ENCODE data around the gene DHCR7.

Gene DHCR7

DNA sequence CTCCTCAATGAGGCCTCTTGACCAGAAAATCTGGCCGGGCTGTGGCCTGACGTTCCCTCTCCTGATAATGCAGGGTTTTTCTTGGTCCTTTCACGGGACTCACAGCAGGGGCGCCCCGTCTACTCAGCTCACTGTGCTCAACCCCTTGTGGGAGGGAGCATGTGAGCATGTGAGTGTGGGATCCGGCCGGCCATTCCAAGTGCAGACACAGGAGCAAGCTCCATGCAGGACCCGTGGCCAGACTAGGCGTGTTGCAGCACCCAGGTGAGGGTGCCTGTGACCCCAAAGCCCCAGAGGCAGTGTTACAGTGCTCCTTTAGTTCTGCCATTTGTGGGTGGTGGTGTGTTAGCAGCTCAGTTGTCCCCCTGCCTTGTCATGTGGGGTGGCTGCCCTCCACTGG is 18.0 kb downstream of the DHCR7 start:
- Histone ChIP-seq H3K36me3 (ENCODE audit: control insufficient read depth, low read length) (peaks cover 14% of the 10 kb centered on the region), H3F3A (ENCODE audit: control insufficient read depth, insufficient read depth) (no peaks in the 10 kb centered on the region), H3K9me2 (replicated peaks; ENCODE audit: control insufficient read depth, low read length) (no peaks in the 10 kb centered on the region), H3K4me2 (ENCODE audit: low read length) (no peak overlapping the region), H4K20me1 (ENCODE audit: control insufficient read depth, insufficient read depth, low read depth, low read length) (0 out of 2 replicates have a peak, but pooled peaks cover 4% of the 10 kb centered on the region), H3K27ac (ENCODE audit: low read depth, low read length) (no peak overlapping the region), H3K79me2 (ENCODE audit: control insufficient read depth, low read length) (no peaks in the 10 kb centered on the region), H3K4me1 (ENCODE audit: control insufficient read depth, low read length) (peaks cover 14% of the 10 kb centered on the region), H3K27me3 (ENCODE audit: control insufficient read depth, low read length) (no peaks in the 10 kb centered on the region), H3K9me3 (ENCODE audit: control insufficient read depth, insufficient read depth, low read length) (no peaks in the 10 kb centered on the region), H3K4me3 (ENCODE audit: low read length) (no peak overlapping the region)
- TF ChIP-seq, protein P1, sequence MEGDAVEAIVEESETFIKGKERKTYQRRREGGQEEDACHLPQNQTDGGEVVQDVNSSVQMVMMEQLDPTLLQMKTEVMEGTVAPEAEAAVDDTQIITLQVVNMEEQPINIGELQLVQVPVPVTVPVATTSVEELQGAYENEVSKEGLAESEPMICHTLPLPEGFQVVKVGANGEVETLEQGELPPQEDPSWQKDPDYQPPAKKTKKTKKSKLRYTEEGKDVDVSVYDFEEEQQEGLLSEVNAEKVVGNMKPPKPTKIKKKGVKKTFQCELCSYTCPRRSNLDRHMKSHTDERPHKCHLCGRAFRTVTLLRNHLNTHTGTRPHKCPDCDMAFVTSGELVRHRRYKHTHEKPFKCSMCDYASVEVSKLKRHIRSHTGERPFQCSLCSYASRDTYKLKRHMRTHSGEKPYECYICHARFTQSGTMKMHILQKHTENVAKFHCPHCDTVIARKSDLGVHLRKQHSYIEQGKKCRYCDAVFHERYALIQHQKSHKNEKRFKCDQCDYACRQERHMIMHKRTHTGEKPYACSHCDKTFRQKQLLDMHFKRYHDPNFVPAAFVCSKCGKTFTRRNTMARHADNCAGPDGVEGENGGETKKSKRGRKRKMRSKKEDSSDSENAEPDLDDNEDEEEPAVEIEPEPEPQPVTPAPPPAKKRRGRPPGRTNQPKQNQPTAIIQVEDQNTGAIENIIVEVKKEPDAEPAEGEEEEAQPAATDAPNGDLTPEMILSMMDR (IDR thresholded peaks at IDR 0.05; ENCODE audit: low read depth, low read length, poor library complexity, severe bottlenecking): no peak
- TF ChIP-seq EZH2phosphoT487 (IDR thresholded peaks at IDR 0.05; ENCODE audit: borderline replicate concordance, low read length): no peak

DNA sequence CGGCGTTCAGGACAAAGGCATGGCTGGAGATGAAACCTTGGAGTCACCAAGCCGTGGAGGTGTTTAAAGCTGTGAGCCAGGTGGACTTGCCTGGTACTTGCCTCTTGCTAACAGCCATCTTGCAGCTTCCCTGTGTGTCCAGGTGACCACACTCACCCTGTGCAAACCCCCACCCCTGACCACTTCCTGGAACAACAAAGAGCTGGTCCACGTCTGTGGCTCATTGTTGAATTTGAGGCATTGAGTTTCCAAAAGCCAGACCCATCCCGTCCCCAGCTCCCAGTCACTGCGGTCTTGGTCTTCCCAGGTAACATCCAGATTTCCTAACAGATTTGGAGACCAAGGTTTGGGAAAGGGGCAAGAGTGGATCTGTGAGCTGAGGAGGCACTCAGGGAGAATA is 18.5 kb downstream of the DHCR7 start:
- Histone ChIP-seq H3K79me2 (ENCODE audit: control insufficient read depth, low read length) (no peaks in the 10 kb centered on the region), H3K4me2 (ENCODE audit: low read length) (no peak overlapping the region), H3F3A (ENCODE audit: control insufficient read depth, insufficient read depth) (no peaks in the 10 kb centered on the region), H3K36me3 (ENCODE audit: control insufficient read depth, low read length) (peaks cover 10% of the 10 kb centered on the region), H3K27me3 (ENCODE audit: control insufficient read depth, low read length) (no peaks in the 10 kb centered on the region), H3K9me2 (replicated peaks; ENCODE audit: control insufficient read depth, low read length) (no peaks in the 10 kb centered on the region), H3K9me3 (ENCODE audit: control insufficient read depth, insufficient read depth, low read length) (no peaks in the 10 kb centered on the region), H4K20me1 (ENCODE audit: control insufficient read depth, insufficient read depth, low read depth, low read length) (0 out of 2 replicates have a peak, but pooled peaks cover 4% of the 10 kb centered on the region), H3K4me1 (ENCODE audit: control insufficient read depth, low read length) (peaks cover 14% of the 10 kb centered on the region), H3K4me3 (ENCODE audit: low read length) (no peak overlapping the region), H3K27ac (ENCODE audit: low read depth, low read length) (no peak overlapping the region)
- TF ChIP-seq EZH2phosphoT487 (IDR thresholded peaks at IDR 0.05; ENCODE audit: borderline replicate concordance, low read length): no peak
- TF ChIP-seq, protein P1 (IDR thresholded peaks at IDR 0.05; ENCODE audit: low read depth, low read length, poor library complexity, severe bottlenecking): no peak

DNA sequence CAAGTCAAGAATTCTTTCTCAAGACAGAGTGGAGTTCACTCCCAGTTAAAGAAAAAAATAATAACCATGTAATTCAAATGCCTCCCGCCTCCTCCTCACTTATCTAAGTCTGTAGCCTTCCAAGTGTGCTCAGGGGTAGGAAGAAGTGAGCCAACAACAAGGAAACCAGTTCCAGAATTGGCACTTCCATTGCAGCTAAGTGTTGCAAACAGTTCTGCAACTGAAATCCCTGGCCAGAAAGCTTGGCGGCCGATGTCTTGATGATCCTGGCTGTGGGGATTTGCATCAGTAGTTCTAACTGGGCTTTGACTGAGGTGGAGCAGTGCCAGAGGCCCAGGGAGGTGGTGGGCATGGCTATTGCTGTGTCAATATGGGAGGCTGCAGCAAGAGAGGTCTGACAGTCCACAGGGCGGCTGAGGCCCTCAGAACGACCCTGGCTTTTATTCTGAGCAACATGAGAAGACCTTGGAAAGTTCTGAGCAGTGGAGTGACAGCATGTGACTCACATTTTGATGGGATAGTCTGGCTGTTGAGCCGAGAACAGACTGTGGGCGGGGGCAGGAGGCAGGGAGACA is 19.2 kb downstream of the DHCR7 start:
- no peak for TF ChIP-seq EZH2phosphoT487 (IDR thresholded peaks at IDR 0.05; ENCODE audit: borderline replicate concordance, low read length)
- TF ChIP-seq, protein P1 (IDR thresholded peaks at IDR 0.05; ENCODE audit: low read depth, low read length, poor library complexity, severe bottlenecking): no peak
- H3K36me3 ChIP-seq (ENCODE audit: control insufficient read depth, low read length): peaks cover 2% of the 10 kb centered on the region; the same call in 1 of the 2 replicates
- no peaks in the 10 kb centered on the region for H3K27me3 ChIP-seq (ENCODE audit: control insufficient read depth, low read length)
- H3K9me2 ChIP-seq (replicated peaks; ENCODE audit: control insufficient read depth, low read length): no peaks in the 10 kb centered on the region
- 0 out of 2 replicates have a peak, but pooled peaks cover 3% of the 10 kb centered on the region for H4K20me1 ChIP-seq (ENCODE audit: control insufficient read depth, insufficient read depth, low read depth, low read length)
- no peaks in the 10 kb centered on the region for H3F3A ChIP-seq (ENCODE audit: control insufficient read depth, insufficient read depth)
- no peaks in the 10 kb centered on the region for H3K79me2 ChIP-seq (ENCODE audit: control insufficient read depth, low read length)
- no peak overlapping the region for H3K27ac ChIP-seq (ENCODE audit: low read depth, low read length)
- H3K4me3 ChIP-seq (ENCODE audit: low read length): no peak overlapping the region
- no peak overlapping the region for H3K4me2 ChIP-seq (ENCODE audit: low read length)
- peaks cover 14% of the 10 kb centered on the region for H3K4me1 ChIP-seq (ENCODE audit: control insufficient read depth, low read length)
- H3K9me3 ChIP-seq (ENCODE audit: control insufficient read depth, insufficient read depth, low read length): no peaks in the 10 kb centered on the region
